HEK293 (cell line): ENCODE measurements around the gene AGPAT1.

Experiments used
- EGR2 ChIP-seq: fragments of 450-650 bp; formaldehyde crosslinking; IDR thresholded peaks from 2 replicates; pipeline ENCODE4 v1.5.1; 2016; ENCODE audit warnings: low read depth, missing biosample characterization, missing genetic modification characterization
- HOXA7 ChIP-seq: sonication (generic); formaldehyde crosslinking; IDR thresholded peaks from 2 replicates; pipeline ENCODE4 v1.8.1; 2022; ENCODE audit warnings: missing genetic modification reagents, borderline replicate concordance
- KLF10 ChIP-seq: fragments of 450-650 bp; IDR thresholded peaks from 2 replicates; pipeline ENCODE4 v1.5.1; 2018; ENCODE audit warnings: missing biosample characterization, mild to moderate bottlenecking, missing genetic modification characterization
- KLF7 ChIP-seq: fragments of 450-650 bp; formaldehyde crosslinking; IDR thresholded peaks from 2 replicates; pipeline ENCODE4 v1.5.1; 2016; ENCODE audit warnings: missing biosample characterization, missing genetic modification characterization, borderline replicate concordance
- PRDM4 ChIP-seq: fragments of 450-650 bp; formaldehyde crosslinking; IDR thresholded peaks from 2 replicates; pipeline ENCODE4 v1.5.1; 2017; ENCODE audit warnings: missing biosample characterization, missing genetic modification characterization
- SCRT2 ChIP-seq: fragments of 450-650 bp; formaldehyde crosslinking; IDR thresholded peaks from 2 replicates; pipeline ENCODE4 v1.5.1; 2016; ENCODE audit warnings: missing biosample characterization, missing genetic modification characterization
- SP3 ChIP-seq: fragments of 450-650 bp; formaldehyde crosslinking; IDR thresholded peaks from 2 replicates; pipeline ENCODE4 v1.5.1; 2016; ENCODE audit warnings: missing biosample characterization, missing genetic modification characterization
- TCF7L2 ChIP-seq: IDR thresholded peaks from 2 replicates; pipeline ENCODE4 v1.6.1; 2011; ENCODE audit warnings: low read depth, mild to moderate bottlenecking, inconsistent platforms, low read length, moderate library complexity, borderline replicate concordance
- TRIM28 ChIP-seq: IDR thresholded peaks from 2 replicates; pipeline ENCODE4 v1.6.1; 2011; ENCODE audit warnings: low read length, control low read depth, borderline replicate concordance
- ZBTB1 ChIP-seq: fragments of 450-650 bp; formaldehyde crosslinking; IDR thresholded peaks from 2 replicates; pipeline ENCODE4 v1.5.1; 2016; ENCODE audit warnings: missing biosample characterization, missing genetic modification characterization
- ZBTB20 ChIP-seq: fragments of 450-650 bp; formaldehyde crosslinking; IDR thresholded peaks from 2 replicates; pipeline ENCODE4 v1.5.1; 2016; ENCODE audit warnings: missing biosample characterization, missing genetic modification characterization
- ZBTB49 ChIP-seq: fragments of 450-650 bp; formaldehyde crosslinking; IDR thresholded peaks from 2 replicates; pipeline ENCODE4 v1.5.1; 2016; ENCODE audit warnings: missing biosample characterization, missing genetic modification characterization, low read depth
- ZBTB6 ChIP-seq: fragments of 450-650 bp; formaldehyde crosslinking; IDR thresholded peaks from 2 replicates; pipeline ENCODE4 v1.5.1; 2017; ENCODE audit warnings: missing biosample characterization, missing genetic modification characterization
- ZBTB8A ChIP-seq: fragments of 450-650 bp; formaldehyde crosslinking; IDR thresholded peaks from 2 replicates; pipeline ENCODE4 v1.5.1; 2016; ENCODE audit warnings: missing biosample characterization, missing genetic modification characterization
- ZFHX2 ChIP-seq: fragments of 450-650 bp; formaldehyde crosslinking; conservative IDR thresholded peaks from 2 replicates; pipeline ENCODE4 v1.5.1; 2016; ENCODE audit warnings: missing biosample characterization, missing genetic modification characterization
- ZNF112 ChIP-seq: fragments of 450-650 bp; formaldehyde crosslinking; IDR thresholded peaks from 2 replicates; pipeline ENCODE4 v1.5.0; 2017; ENCODE audit warnings: missing biosample characterization, missing genetic modification characterization
- ZNF140 ChIP-seq: fragments of 450-650 bp; formaldehyde crosslinking; IDR thresholded peaks from 2 replicates; pipeline ENCODE4 v1.5.1; 2016; ENCODE audit warnings: missing biosample characterization, missing genetic modification characterization
- ZNF169 ChIP-seq: fragments of 450-650 bp; formaldehyde crosslinking; IDR thresholded peaks from 2 replicates; pipeline ENCODE4 v1.5.1; 2016; ENCODE audit warnings: missing biosample characterization, missing genetic modification characterization
- ZNF184 ChIP-seq: fragments of 450-650 bp; IDR thresholded peaks from 2 replicates; pipeline ENCODE4 v1.5.1; 2018; ENCODE audit warnings: missing biosample characterization, mild to moderate bottlenecking, missing genetic modification characterization
- ZNF19 ChIP-seq: fragments of 450-650 bp; formaldehyde crosslinking; IDR thresholded peaks from 2 replicates; pipeline ENCODE4; 2016; ENCODE audit warnings: missing biosample characterization, missing genetic modification characterization, low read depth
- ZNF223 ChIP-seq: fragments of 450-650 bp; formaldehyde crosslinking; IDR thresholded peaks from 2 replicates; pipeline ENCODE4 v1.5.1; 2016; ENCODE audit warnings: missing biosample characterization, missing genetic modification characterization
- ZNF335 ChIP-seq: fragments of 450-650 bp; formaldehyde crosslinking; conservative IDR thresholded peaks from 2 replicates; pipeline ENCODE4 v1.5.1; 2016; ENCODE audit warnings: missing biosample characterization, missing genetic modification characterization
- ZNF341 ChIP-seq: fragments of 450-650 bp; formaldehyde crosslinking; IDR thresholded peaks from 2 replicates; pipeline ENCODE4; 2016; ENCODE audit warnings: low read depth, missing biosample characterization, missing genetic modification characterization
- ZNF391 ChIP-seq: fragments of 450-650 bp; formaldehyde crosslinking; IDR thresholded peaks from 2 replicates; pipeline ENCODE4 v1.5.1; 2016; ENCODE audit warnings: low read depth, missing biosample characterization, missing genetic modification characterization, borderline replicate concordance
- ZNF394 ChIP-seq: fragments of 450-650 bp; formaldehyde crosslinking; IDR thresholded peaks from 2 replicates; pipeline ENCODE4 v1.5.1; 2016; ENCODE audit warnings: missing biosample characterization, missing genetic modification characterization, mild to moderate bottlenecking, moderate library complexity, borderline replicate concordance
- ZNF426 ChIP-seq: fragments of 450-650 bp; formaldehyde crosslinking; IDR thresholded peaks from 2 replicates; pipeline ENCODE4 v1.5.1; 2017; ENCODE audit warnings: missing biosample characterization, missing genetic modification characterization, mild to moderate bottlenecking, inconsistent platforms, moderate library complexity
- ZNF571 ChIP-seq: fragments of 450-650 bp; formaldehyde crosslinking; IDR thresholded peaks from 2 replicates; pipeline ENCODE4 v1.5.0; 2017; ENCODE audit warnings: missing biosample characterization, missing genetic modification characterization
- ZNF610 ChIP-seq: fragments of 450-650 bp; formaldehyde crosslinking; IDR thresholded peaks from 2 replicates; pipeline ENCODE4 v1.5.1; 2016; ENCODE audit warnings: missing biosample characterization, missing genetic modification characterization, borderline replicate concordance
- ZNF639 ChIP-seq: fragments of 450-650 bp; formaldehyde crosslinking; IDR thresholded peaks from 2 replicates; pipeline ENCODE4 v1.5.1; 2016; ENCODE audit warnings: missing biosample characterization, missing genetic modification characterization
- ZNF830 ChIP-seq: fragments of 450-650 bp; IDR thresholded peaks from 2 replicates; pipeline ENCODE4 v1.5.0; 2018; ENCODE audit warnings: missing biosample characterization, missing genetic modification characterization, low read depth, mild to moderate bottlenecking, moderate library complexity
- ZSCAN16 ChIP-seq: fragments of 450-650 bp; formaldehyde crosslinking; IDR thresholded peaks from 2 replicates; pipeline ENCODE4 v1.5.1; 2016; ENCODE audit warnings: missing biosample characterization, missing genetic modification characterization
- ZSCAN4 ChIP-seq: fragments of 450-650 bp; formaldehyde crosslinking; IDR thresholded peaks from 2 replicates; pipeline ENCODE4 v1.5.1; 2017; ENCODE audit warnings: missing biosample characterization, missing genetic modification characterization

AGPAT1 gene

GRCh38 chr6:32178547-32179440 lies 2.9 kb upstream of the AGPAT1 start (continued):
- no peak for TF ChIP-seq ZBTB49 (tag by site-specific recombination)
- no peak for TF ChIP-seq SP3 (tag by site-specific recombination)
- peak; percentile 18; the same call in 1 of the 2 replicates for TF ChIP-seq PRDM4 (tag by site-specific recombination)
- no peak for TF ChIP-seq HOXA7 (CRISPR knock-in tag)
- no peak for TF ChIP-seq ZBTB20 (tag by site-specific recombination)
- no peak for TF ChIP-seq ZNF169 (tag by site-specific recombination)
- TF ChIP-seq ZBTB1: no peak
- no peak for TF ChIP-seq KLF10 (tag by site-specific recombination)
- TF ChIP-seq ZNF140 (tag by site-specific recombination): no peak
- TF ChIP-seq TCF7L2: no peak
- no peak for TF ChIP-seq ZNF426 (tag by site-specific recombination)
- TF ChIP-seq EGR2 (tag by site-specific recombination): peak; percentile 65
- no peak for TF ChIP-seq ZNF639 (tag by site-specific recombination)
- TF ChIP-seq SCRT2 (tag by site-specific recombination): peak; percentile 61
- peak; percentile 46 for TF ChIP-seq ZNF335 (tag by site-specific recombination)
- TF ChIP-seq ZNF341 (tag by site-specific recombination): 0 out of 2 replicates have a peak, but pooled peaks have one; percentile 18
- TF ChIP-seq TRIM28: no peak
- no peak for TF ChIP-seq ZSCAN4 (tag by site-specific recombination)
- peak; percentile 73 for TF ChIP-seq ZFHX2 (tag by site-specific recombination)
- no peak; the same call in 1 of the 2 replicates for TF ChIP-seq ZNF394 (tag by site-specific recombination)
- no peak for TF ChIP-seq ZNF184 (tag by site-specific recombination)
- TF ChIP-seq ZNF571 (tag by site-specific recombination): no peak
- peak; percentile 23; the same call in 1 of the 2 replicates for TF ChIP-seq KLF7
- peak; percentile 73; the same call in 1 of the 2 replicates for TF ChIP-seq ZNF391 (tag by site-specific recombination)
- no peak for TF ChIP-seq ZNF610 (tag by site-specific recombination)
- no peak for TF ChIP-seq ZNF112 (tag by site-specific recombination)
- TF ChIP-seq ZNF19 (tag by site-specific recombination): no peak
- no peak for TF ChIP-seq ZSCAN16 (tag by site-specific recombination)
- peak; percentile 38; the same call in 1 of the 2 replicates for TF ChIP-seq ZBTB8A (tag by site-specific recombination)
- no peak for TF ChIP-seq ZNF830 (tag by site-specific recombination)
- TF ChIP-seq ZBTB6 (tag by site-specific recombination): no peak
- TF ChIP-seq ZNF223: no peak
